Subcutaneous adipose tissue (tissue), 4 donors: ENCODE results near the gene ITGB3. TPM values are rescaled to one million over a fixed set of nuclear protein-coding genes. Genes with fewer than 3 reads are reported as not detected.

ENCODE experiments used
- total RNA-seq, 4 donors: library from RNA; depleted of rRNA; stranded (reverse); fragments of >200 nt; gene quantifications; one replicate each; pipeline ENCODE4 v1.1.0, GENCODE V29; 2016
- TF ChIP-seq, protein P1 (sequence below): fragments of 450-650 bp; IDR thresholded peaks from one replicate; pipeline ENCODE4 v1.5.1; 2016; ENCODE audit warnings: low read depth, mild to moderate bottlenecking, control low read depth, antibody characterized with exemption, moderate library complexity

The ITGB3 gene
- total RNA-seq, 4 donors from 2014 or later, result 9.8 to 22.6 (median 13.8) TPM

DNA sequence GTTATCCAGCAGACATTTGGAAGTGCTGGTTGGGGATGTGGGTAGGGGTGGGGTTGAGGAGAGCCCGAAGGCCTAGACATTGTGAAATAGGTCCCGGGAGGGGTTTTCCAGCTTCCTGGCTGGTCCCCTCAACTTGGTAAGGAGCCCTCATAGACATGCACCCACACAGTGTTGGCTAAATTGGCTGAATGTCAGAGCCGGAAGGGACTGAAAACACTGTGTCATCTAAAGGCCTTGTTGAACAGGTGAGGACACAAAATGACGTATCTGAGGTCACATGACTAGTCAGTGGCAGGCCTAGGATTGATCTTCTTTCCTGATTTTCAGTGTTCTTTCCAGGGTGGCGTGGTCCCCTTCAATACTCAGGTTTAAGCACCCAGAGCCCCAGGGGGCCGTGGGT lies 27.6 kb downstream of the ITGB3 start:
- TF ChIP-seq, protein P1, sequence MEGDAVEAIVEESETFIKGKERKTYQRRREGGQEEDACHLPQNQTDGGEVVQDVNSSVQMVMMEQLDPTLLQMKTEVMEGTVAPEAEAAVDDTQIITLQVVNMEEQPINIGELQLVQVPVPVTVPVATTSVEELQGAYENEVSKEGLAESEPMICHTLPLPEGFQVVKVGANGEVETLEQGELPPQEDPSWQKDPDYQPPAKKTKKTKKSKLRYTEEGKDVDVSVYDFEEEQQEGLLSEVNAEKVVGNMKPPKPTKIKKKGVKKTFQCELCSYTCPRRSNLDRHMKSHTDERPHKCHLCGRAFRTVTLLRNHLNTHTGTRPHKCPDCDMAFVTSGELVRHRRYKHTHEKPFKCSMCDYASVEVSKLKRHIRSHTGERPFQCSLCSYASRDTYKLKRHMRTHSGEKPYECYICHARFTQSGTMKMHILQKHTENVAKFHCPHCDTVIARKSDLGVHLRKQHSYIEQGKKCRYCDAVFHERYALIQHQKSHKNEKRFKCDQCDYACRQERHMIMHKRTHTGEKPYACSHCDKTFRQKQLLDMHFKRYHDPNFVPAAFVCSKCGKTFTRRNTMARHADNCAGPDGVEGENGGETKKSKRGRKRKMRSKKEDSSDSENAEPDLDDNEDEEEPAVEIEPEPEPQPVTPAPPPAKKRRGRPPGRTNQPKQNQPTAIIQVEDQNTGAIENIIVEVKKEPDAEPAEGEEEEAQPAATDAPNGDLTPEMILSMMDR, result no peak

DNA sequence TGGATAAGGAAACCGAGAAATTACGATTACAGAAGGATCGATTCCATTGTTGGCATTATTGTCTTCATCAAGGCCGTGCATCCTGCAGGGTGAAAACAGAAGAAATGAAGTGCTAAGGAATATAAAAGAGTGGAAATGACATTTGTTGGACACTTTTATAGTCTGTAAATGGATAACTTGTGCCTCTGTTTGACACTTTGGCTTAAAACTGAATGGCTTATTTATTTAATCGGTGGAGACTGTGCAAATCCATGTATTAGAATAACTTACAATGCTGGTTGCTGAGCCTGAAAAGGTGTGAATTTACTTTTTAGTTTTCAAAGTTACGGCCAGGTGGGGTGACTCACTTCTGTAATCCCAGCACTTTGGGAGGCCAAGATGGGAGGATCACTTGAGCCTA lies 31.4 kb downstream of the ITGB3 start:
- TF ChIP-seq, protein P1, result no peak

DNA sequence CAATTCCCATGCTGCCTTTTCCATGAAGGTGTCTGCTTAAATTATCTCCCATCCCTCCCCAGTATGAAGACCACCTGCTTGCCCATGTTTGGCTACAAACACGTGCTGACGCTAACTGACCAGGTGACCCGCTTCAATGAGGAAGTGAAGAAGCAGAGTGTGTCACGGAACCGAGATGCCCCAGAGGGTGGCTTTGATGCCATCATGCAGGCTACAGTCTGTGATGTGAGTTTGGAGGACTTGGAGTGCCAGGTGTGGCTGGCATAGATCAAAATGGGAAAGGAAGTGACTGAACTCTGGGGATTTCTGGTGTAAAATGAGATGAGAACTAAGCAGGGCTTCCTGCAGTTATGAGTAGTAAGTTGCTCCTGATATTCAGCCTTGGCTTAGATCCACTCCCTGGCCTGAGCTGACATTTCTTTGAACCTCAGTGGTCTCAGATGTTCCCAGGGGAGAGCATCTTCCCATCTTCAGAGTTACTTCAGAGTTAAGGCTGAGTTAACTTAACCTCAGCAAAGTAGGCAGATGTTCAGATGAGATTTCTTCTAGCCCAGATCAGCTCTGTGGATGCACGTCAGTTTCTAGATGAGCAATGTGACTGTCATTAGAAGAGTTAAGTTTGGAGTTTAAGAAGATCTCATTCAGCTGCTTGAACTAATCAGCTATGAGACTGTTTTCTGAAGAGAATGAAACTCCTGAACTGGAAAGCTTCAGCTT lies 32.7 kb downstream of the ITGB3 start:
- TF ChIP-seq, protein P1, result no peak

DNA sequence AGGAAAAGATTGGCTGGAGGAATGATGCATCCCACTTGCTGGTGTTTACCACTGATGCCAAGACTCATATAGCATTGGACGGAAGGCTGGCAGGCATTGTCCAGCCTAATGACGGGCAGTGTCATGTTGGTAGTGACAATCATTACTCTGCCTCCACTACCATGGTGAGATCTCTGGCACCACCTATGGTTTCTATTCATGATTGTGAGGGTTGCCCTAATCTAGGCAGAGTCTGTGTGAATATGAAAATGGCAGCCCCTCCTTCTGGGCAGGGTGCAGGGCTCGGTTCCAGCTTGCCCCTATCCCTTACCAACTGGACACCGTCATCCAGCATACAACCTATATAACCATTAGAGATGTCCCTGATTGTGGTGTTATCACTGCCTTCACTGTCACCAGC lies 33.4 kb downstream of the ITGB3 start:
- TF ChIP-seq, protein P1, result no peak

DNA sequence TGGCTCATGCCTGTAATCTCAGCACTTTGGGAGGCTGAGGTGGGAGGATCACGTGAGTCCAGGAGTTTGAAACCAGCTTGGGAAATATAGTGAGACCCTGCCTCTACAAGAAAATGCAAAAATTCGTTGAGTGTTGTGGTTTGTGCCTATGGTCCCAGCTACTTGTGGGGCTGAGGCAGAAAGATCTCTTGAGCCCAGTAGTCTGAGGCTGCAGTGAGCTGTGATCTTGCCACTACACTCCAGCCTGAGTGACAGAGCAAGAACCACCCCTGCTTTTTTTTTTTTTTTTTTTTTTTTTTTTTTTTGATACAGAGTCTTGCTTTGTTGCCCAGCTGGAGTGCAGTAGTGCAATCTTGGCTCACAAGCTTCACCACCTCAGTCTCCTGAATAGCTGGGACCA lies 34.0 kb downstream of the ITGB3 start:
- TF ChIP-seq, protein P1, result no peak

DNA sequence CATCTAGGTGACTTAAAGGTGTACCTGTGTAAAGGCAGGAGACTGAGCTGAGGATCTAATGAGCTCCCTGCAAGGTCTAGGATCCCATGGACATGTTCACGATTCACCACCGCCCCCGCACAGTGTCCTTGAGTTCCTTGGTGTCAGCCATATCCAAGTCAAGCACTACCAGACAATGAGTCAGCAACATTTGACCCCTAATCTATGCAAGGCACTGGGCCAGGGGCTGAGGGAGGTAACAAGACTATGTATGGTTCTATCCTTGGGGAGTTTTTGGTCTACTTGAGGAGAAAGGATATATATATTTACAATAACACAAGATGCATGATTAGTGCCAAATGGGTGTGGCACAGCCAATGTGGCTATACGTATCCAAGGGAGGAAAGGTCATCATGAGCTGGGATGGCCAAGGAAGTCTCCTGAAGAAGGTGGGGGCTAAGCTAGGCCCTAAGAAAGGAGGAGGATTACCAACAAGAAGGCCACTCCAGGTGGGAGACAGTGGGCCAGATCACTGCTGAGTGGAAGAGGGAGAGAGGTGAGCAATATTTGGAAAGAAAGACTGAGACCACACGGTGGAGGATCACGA lies 35.0 kb downstream of the ITGB3 start:
- TF ChIP-seq, protein P1, result no peak

DNA sequence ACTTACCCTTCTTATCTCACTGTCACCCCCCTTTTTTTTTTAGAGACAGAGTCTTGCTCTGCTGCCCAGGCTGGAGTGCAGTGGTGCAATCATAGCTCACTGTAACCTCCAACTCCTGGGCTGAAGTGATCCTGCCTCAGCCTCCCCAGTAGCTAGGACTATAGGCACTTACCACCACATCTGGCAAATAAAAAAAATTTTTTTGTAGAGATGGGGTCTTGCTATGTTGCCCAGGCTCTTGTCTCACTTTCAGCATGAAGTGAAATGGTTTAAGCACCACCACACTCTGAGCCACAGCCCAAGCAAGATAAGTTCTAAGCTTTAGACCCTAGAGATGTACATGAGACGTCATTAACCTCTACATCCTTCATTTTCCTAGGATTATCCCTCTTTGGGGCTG lies 35.7 kb downstream of the ITGB3 start:
- TF ChIP-seq, protein P1, result no peak
